Cardiac muscle cell (in vitro differentiated cells and primary cell): ENCODE data around the gene CEP164. TPM values are rescaled to one million over a fixed set of nuclear protein-coding genes. Genes with fewer than 3 reads are reported as not detected.
A peak's percentile ranks its signal among the peaks of the same experiment; 100 is the strongest.

Experiments used
- DNase-seq, 2 donors: peaks; one replicate each; pipeline versions ENCODE4 v3.0.0 to v3.0.0-alpha.2; 2010 to 2017; ENCODE audit warnings: low read depth in 1 of 2, low spot score in 1 of 2
- H3K27ac ChIP-seq: fragments of 200-600 bp; sonication (generic); 2 replicates; pipeline ENCODE4 v1.5.1; 2016
- H3K27me3 ChIP-seq: fragments of 200-600 bp; sonication (generic); 2 replicates; pipeline ENCODE4 v1.6.0; 2016; ENCODE audit warnings: control low read depth
- H3K36me3 ChIP-seq: fragments of 200-600 bp; sonication (generic); 2 replicates; pipeline ENCODE4 v1.5.1; 2016; ENCODE audit warnings: control low read depth
- H3K4me1 ChIP-seq: fragments of 200-600 bp; sonication (generic); 2 replicates; pipeline ENCODE4 v1.8.1; 2017; ENCODE audit warnings: low read depth, mild to moderate bottlenecking, mixed run types
- H3K4me3 ChIP-seq: fragments of 200-600 bp; sonication (generic); 2 replicates; pipeline ENCODE4 v1.5.1; 2016; ENCODE audit warnings: mild to moderate bottlenecking
- H3K9me3 ChIP-seq: fragments of 200-600 bp; sonication (generic); 2 replicates; pipeline ENCODE4 v1.5.1; 2017; ENCODE audit warnings: low read depth, mild to moderate bottlenecking, control low read depth
- polyA plus RNA-seq: library from polyadenylated mRNA; unstranded; fragments of >200 nt; fragmentation: Nextera tagmentation; extraction: Ambion mirVana; gene quantifications from 2 replicates; pipeline ENCODE4 v1.2.1, GENCODE V29; 2016
- total RNA-seq: library from RNA; depleted of rRNA; stranded (reverse); fragments of >200 nt; gene quantifications from 2 replicates; pipeline ENCODE4 v1.2.3, GENCODE V29; 2016
- TF ChIP-seq, protein P1 (sequence below): IDR thresholded peaks from 2 replicates; pipeline ENCODE4 v1.5.1; 2012; ENCODE audit warnings: low read depth, mild to moderate bottlenecking, low read length

Gene CEP164
- total and polyA plus RNA-seq, 2 experiments from 2014 or later, result 22.6 to 31.8 TPM

GRCh38 chr11:117282956-117283355 is 44.7 kb upstream of the CEP164 start:
- TF ChIP-seq, protein P1, sequence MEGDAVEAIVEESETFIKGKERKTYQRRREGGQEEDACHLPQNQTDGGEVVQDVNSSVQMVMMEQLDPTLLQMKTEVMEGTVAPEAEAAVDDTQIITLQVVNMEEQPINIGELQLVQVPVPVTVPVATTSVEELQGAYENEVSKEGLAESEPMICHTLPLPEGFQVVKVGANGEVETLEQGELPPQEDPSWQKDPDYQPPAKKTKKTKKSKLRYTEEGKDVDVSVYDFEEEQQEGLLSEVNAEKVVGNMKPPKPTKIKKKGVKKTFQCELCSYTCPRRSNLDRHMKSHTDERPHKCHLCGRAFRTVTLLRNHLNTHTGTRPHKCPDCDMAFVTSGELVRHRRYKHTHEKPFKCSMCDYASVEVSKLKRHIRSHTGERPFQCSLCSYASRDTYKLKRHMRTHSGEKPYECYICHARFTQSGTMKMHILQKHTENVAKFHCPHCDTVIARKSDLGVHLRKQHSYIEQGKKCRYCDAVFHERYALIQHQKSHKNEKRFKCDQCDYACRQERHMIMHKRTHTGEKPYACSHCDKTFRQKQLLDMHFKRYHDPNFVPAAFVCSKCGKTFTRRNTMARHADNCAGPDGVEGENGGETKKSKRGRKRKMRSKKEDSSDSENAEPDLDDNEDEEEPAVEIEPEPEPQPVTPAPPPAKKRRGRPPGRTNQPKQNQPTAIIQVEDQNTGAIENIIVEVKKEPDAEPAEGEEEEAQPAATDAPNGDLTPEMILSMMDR, result no peak
- Histone ChIP-seq H3K4me1 (peaks cover 19% of the 10 kb centered on the region), H3K27ac (no peak overlapping the region), H3K4me3 (no peak overlapping the region), H3K9me3 (no peaks in the 10 kb centered on the region), H3K36me3 (peaks cover 38% of the 10 kb centered on the region), H3K27me3 (no peaks in the 10 kb centered on the region)
- DNase-seq, result no peak

GRCh38 chr11:117284053-117284452 is 43.6 kb upstream of the CEP164 start:
- TF ChIP-seq, protein P1, result no peak
- H3K4me3 ChIP-seq, result no peak overlapping the region
- H3K4me1 ChIP-seq, result peaks cover 13% of the 10 kb centered on the region
- no peak for DNase-seq
- H3K27ac ChIP-seq, result no peak overlapping the region
- H3K27me3 ChIP-seq, result no peaks in the 10 kb centered on the region
- no peaks in the 10 kb centered on the region for H3K9me3 ChIP-seq
- H3K36me3 ChIP-seq, result peaks cover 40% of the 10 kb centered on the region

GRCh38 chr11:117286588-117286987 is 41.1 kb upstream of the CEP164 start:
- TF ChIP-seq, protein P1, result no peak
- Histone ChIP-seq H3K27me3 (no peaks in the 10 kb centered on the region), H3K9me3 (no peaks in the 10 kb centered on the region), H3K4me1 (no peaks in the 10 kb centered on the region), H3K36me3 (peaks cover 42% of the 10 kb centered on the region), H3K27ac (no peak overlapping the region), H3K4me3 (no peak overlapping the region)
- DNase-seq, result no peak

DNA sequence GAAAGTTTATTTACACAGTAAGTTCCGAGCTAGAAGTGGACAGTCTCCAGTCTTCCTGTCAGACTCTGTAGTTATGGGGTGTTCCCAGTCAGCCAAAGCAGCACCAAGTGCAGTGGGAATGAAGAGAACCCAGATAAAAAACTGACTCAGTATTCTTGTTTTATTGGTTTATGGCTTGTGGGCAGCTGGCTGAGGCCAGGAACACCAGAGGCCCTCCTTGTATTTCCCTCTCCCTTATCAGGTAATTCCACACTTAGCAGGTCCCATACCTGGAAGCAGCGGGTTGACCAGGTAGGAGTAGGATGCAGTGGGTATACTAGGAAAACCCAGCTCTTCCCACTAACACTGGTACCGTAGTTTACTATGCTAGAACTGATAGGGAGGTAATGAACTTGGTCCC is 40.0 kb upstream of the CEP164 start:
- DNase-seq, result no peak
- Histone ChIP-seq H3K9me3 (no peaks in the 10 kb centered on the region), H3K4me1 (no peaks in the 10 kb centered on the region), H3K27ac (no peak overlapping the region), H3K27me3 (no peaks in the 10 kb centered on the region), H3K4me3 (no peak overlapping the region), H3K36me3 (peaks cover 37% of the 10 kb centered on the region)
- TF ChIP-seq, protein P1, result no peak

DNA sequence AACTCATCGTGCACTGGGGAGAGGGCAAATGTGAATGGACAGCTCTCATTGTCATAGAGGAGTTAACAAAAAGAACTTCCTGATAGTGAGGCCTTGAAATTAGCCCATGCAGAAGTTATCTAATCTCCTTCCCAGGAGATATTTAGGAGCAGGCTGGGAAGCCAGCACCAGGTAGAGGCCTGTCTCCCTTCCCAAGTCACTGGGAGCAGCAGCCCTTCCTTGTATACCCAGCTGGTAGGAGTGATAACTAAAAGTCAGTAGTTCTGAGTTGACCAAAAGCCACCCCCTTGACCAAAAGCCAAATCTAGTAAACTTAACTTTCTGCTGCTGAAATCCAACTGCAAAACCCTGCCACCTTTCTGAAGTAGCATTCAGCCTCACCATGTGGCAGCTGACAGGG is 37.9 kb upstream of the CEP164 start:
- H3K36me3 ChIP-seq, result peaks cover 27% of the 10 kb centered on the region
- no peaks in the 10 kb centered on the region for H3K27me3 ChIP-seq
- no peaks in the 10 kb centered on the region for H3K4me1 ChIP-seq
- DNase-seq, result no peak
- peak overlapping the region; percentile 31 for H3K27ac ChIP-seq
- no peak overlapping the region for H3K4me3 ChIP-seq
- TF ChIP-seq, protein P1, result no peak
- no peaks in the 10 kb centered on the region for H3K9me3 ChIP-seq
